ENCODE measurements around the gene GKAP1.

The GKAP1 gene

GRCh38 chr9:83724436-83724835, 93.1 kb downstream of the GKAP1 start:
- no peaks in the 10 kb centered on the region for H4K20me1 ChIP-seq (ENCODE audit: insufficient read depth, low read length)
- TF ChIP-seq EZH2 (optimal IDR thresholded peaks at IDR 0.05; ENCODE audit: low read depth, low read length) (no peak), CTCF (IDR thresholded peaks at IDR 0.05; ENCODE audit: low read length) (no peak), EZH2phosphoT487 (IDR thresholded peaks at IDR 0.05; ENCODE audit: low read length) (no peak)
- no peaks in the 10 kb centered on the region for H3K27me3 ChIP-seq (replicated peaks; ENCODE audit: insufficient read depth, low read length)
- no peak overlapping the region for H3K27ac ChIP-seq (ENCODE audit: low read length)
- H3F3A ChIP-seq (ENCODE audit: insufficient read depth, low read length) = no peaks in the 10 kb centered on the region
- no peaks in the 10 kb centered on the region for H3K79me2 ChIP-seq (ENCODE audit: low read length)
- H3K9me3 ChIP-seq (replicated peaks; ENCODE audit: insufficient read depth, low read length) = no peaks in the 10 kb centered on the region
- no peaks in the 10 kb centered on the region for H3K9me2 ChIP-seq (replicated peaks; ENCODE audit: insufficient read depth, low read length)
- H3K36me3 ChIP-seq (replicated peaks; ENCODE audit: insufficient read depth, low read length) = no peaks in the 10 kb centered on the region
- H3K4me1 ChIP-seq (ENCODE audit: low read length) = no peaks in the 10 kb centered on the region
- H3K9ac ChIP-seq (ENCODE audit: low read length) = no peak overlapping the region
- DNase-seq = no peak
- no peak overlapping the region for H3K4me2 ChIP-seq (ENCODE audit: low read depth, low read length)
- H2AFZ ChIP-seq (ENCODE audit: low read length) = no peak overlapping the region
- H3K4me3 ChIP-seq (ENCODE audit: low read length) = no peak overlapping the region

- no peak overlapping the region for H3K4me3 ChIP-seq (ENCODE audit: low read length)
- no peaks in the 10 kb centered on the region for H4K20me1 ChIP-seq (ENCODE audit: insufficient read depth, low read length)
- no peaks in the 10 kb centered on the region for H3K4me1 ChIP-seq (ENCODE audit: low read length)
- TF ChIP-seq EZH2phosphoT487 (IDR thresholded peaks at IDR 0.05; ENCODE audit: low read length) = no peak
- TF ChIP-seq CTCF (IDR thresholded peaks at IDR 0.05; ENCODE audit: low read length) = no peak
- no peak for TF ChIP-seq EZH2 (optimal IDR thresholded peaks at IDR 0.05; ENCODE audit: low read depth, low read length)
- no peak overlapping the region for H3K9ac ChIP-seq (ENCODE audit: low read length)
- H3K9me3 ChIP-seq (replicated peaks; ENCODE audit: insufficient read depth, low read length) = no peaks in the 10 kb centered on the region
- no peak overlapping the region for H3K27ac ChIP-seq (ENCODE audit: low read length)
- no peaks in the 10 kb centered on the region for H3K9me2 ChIP-seq (replicated peaks; ENCODE audit: insufficient read depth, low read length)
- no peaks in the 10 kb centered on the region for H3K27me3 ChIP-seq (replicated peaks; ENCODE audit: insufficient read depth, low read length)
- no peak overlapping the region for H2AFZ ChIP-seq (ENCODE audit: low read length)
- no peak for DNase-seq
- no peaks in the 10 kb centered on the region for H3K36me3 ChIP-seq (replicated peaks; ENCODE audit: insufficient read depth, low read length)
- H3K4me2 ChIP-seq (ENCODE audit: low read depth, low read length) = no peak overlapping the region
- no peaks in the 10 kb centered on the region for H3F3A ChIP-seq (ENCODE audit: insufficient read depth, low read length)
- H3K79me2 ChIP-seq (ENCODE audit: low read length) = no peaks in the 10 kb centered on the region
Measured at GRCh38 chr9:83722726-83723495, 94.7 kb downstream of the GKAP1 start.

GRCh38 chr9:83721509-83721908, 96.1 kb downstream of the GKAP1 start:
- no peak overlapping the region for H3K27ac ChIP-seq (ENCODE audit: low read length)
- H3K9ac ChIP-seq (ENCODE audit: low read length) = no peak overlapping the region
- H4K20me1 ChIP-seq (ENCODE audit: insufficient read depth, low read length) = no peaks in the 10 kb centered on the region
- H3K4me2 ChIP-seq (ENCODE audit: low read depth, low read length) = no peak overlapping the region
- no peaks in the 10 kb centered on the region for H3K79me2 ChIP-seq (ENCODE audit: low read length)
- no peaks in the 10 kb centered on the region for H3K36me3 ChIP-seq (replicated peaks; ENCODE audit: insufficient read depth, low read length)
- H2AFZ ChIP-seq (ENCODE audit: low read length) = no peak overlapping the region
- H3F3A ChIP-seq (ENCODE audit: insufficient read depth, low read length) = no peaks in the 10 kb centered on the region
- H3K4me1 ChIP-seq (ENCODE audit: low read length) = no peaks in the 10 kb centered on the region
- no peaks in the 10 kb centered on the region for H3K9me3 ChIP-seq (replicated peaks; ENCODE audit: insufficient read depth, low read length)
- H3K4me3 ChIP-seq (ENCODE audit: low read length) = no peak overlapping the region
- no peaks in the 10 kb centered on the region for H3K9me2 ChIP-seq (replicated peaks; ENCODE audit: insufficient read depth, low read length)
- TF ChIP-seq EZH2phosphoT487 (IDR thresholded peaks at IDR 0.05; ENCODE audit: low read length) (no peak), CTCF (IDR thresholded peaks at IDR 0.05; ENCODE audit: low read length) (no peak), EZH2 (optimal IDR thresholded peaks at IDR 0.05; ENCODE audit: low read depth, low read length) (no peak)
- no peaks in the 10 kb centered on the region for H3K27me3 ChIP-seq (replicated peaks; ENCODE audit: insufficient read depth, low read length)
- DNase-seq = no peak

Data from MM.1S (cell line).